IPS DF 4.7 (cell line): ENCODE results near the gene ADAM19.

Experiments
- DNase-seq: peaks from one replicate; pipeline ENCODE4 v3.0.0-alpha.2; 2013; ENCODE audit warnings: low spot score; ENCODE audit errors: extremely low read depth

ADAM19 gene, protein sequence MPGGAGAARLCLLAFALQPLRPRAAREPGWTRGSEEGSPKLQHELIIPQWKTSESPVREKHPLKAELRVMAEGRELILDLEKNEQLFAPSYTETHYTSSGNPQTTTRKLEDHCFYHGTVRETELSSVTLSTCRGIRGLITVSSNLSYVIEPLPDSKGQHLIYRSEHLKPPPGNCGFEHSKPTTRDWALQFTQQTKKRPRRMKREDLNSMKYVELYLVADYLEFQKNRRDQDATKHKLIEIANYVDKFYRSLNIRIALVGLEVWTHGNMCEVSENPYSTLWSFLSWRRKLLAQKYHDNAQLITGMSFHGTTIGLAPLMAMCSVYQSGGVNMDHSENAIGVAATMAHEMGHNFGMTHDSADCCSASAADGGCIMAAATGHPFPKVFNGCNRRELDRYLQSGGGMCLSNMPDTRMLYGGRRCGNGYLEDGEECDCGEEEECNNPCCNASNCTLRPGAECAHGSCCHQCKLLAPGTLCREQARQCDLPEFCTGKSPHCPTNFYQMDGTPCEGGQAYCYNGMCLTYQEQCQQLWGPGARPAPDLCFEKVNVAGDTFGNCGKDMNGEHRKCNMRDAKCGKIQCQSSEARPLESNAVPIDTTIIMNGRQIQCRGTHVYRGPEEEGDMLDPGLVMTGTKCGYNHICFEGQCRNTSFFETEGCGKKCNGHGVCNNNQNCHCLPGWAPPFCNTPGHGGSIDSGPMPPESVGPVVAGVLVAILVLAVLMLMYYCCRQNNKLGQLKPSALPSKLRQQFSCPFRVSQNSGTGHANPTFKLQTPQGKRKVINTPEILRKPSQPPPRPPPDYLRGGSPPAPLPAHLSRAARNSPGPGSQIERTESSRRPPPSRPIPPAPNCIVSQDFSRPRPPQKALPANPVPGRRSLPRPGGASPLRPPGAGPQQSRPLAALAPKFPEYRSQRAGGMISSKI

DNA sequence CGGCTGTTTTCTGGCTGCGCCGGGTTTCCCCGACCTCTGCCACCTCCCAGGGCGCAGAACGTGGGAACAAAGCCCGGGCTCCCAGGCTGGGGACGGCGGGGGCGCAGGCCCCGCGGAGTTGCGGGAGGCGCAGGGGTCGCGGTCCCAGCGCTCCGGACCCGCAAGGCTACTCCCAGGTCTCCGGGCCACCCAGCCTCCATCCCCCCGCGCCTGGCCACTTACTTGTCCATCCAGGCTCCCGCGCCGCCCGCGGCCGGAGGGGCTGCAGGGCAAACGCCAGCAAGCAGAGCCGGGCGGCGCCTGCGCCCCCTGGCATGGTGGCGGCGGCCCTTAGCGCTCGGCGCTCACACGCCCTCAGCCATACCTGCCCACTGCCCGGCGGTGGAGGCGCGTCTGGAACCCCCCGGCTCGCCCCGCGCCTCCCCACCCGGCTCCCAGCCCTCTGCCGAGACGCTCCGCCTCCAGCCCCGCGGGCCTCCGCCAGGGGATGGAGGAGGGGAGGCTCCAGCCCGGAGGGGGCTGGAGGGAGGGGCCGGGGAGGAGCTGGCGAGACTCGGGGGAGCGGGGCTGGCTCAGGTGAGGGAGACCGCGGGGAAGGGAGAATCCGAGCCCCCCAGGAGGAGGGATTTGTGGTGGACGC, at the start of gene ADAM19:
TSS of gene ADAM19 (minus strand) at position 395 of the 640 bp plus-strand sequence. CDS start at position 316, 79 bp downstream.
- no peak for DNase-seq

DNA sequence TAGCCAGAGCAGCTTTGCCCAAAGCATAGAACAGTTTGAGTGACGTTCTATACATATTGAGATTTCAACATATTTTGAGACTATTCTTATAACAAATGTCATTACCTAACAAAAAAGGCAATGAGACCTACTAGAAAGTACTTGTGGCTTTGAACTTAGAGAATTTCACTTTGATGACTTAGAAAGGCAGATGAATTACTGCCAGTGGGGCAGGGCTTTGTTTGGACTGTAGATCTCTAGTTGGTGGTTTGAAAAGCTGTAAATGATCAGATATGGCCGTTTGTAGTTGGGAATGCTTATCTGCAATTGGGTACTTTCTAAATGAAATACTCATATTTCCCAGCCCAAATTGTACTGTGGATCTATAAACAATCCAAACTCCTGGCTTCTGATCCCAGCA, 48.6 kb upstream of the ADAM19 start:
- DNase-seq: no peak

DNA sequence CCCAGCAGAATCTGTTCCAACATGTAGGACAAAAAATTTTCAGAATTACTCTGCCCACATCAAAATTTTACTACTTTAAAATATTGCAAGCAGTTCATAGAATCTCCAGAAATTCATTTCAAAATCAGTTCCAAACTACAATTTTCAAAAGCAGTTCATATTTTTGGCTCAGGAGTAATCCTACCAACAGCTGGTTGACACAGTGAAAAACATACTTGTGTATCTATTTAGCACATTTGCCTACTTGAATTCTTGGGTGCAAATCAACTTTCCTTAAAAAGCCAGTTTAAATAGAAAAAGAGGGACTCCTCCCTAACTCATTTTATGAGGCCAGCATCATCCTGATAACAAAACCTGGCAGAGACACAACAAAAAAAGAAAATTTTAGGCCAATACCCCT, 45.2 kb upstream of the ADAM19 start:
- no peak for DNase-seq

DNA sequence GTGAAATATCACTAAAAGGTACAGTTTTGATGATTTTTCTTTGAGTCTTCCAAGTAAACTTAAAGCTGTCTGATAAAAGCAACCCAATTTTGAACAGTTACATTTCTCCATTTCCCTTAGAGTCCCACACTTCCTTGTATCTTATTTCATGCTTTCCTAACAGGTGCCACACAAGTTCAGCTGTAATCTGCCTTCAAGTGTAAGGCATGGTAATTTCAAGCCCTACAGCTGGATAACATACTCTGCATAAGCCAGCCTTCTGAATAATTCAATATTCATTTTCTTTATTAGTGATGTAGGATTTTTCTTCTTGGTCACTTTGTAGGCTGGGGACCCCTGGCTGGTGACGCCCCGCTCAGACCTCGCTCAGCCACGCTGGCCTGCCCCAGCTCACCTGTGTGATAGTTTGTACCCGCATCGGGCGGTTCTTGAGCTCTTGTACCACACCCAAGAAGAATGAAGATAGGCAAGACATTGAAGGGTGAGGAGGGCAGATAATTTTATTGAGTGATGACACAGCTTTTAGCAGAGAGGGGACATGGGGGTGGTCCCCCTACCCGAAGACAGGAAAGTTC, 42.7 kb upstream of the ADAM19 start:
- DNase-seq: no peak

DNA sequence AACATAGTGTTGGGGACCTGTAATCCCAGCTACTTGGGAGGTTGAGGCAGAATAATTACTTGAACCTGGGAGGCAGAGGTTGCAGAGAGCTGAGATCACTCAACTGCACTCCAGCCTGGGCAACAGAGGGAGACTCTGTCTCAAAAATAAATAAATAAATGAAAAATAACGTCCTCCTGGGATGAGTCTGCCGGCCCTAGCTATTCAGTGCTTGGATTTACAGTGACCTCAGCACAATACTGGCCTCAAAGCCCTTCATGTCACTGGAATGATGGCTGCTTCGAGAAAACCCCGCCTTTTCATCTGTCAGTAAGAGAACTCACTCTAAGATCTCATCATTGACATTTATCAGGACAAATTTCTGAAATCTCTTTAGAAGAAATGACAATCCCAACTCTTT, 41.2 kb upstream of the ADAM19 start:
- no peak for DNase-seq

DNA sequence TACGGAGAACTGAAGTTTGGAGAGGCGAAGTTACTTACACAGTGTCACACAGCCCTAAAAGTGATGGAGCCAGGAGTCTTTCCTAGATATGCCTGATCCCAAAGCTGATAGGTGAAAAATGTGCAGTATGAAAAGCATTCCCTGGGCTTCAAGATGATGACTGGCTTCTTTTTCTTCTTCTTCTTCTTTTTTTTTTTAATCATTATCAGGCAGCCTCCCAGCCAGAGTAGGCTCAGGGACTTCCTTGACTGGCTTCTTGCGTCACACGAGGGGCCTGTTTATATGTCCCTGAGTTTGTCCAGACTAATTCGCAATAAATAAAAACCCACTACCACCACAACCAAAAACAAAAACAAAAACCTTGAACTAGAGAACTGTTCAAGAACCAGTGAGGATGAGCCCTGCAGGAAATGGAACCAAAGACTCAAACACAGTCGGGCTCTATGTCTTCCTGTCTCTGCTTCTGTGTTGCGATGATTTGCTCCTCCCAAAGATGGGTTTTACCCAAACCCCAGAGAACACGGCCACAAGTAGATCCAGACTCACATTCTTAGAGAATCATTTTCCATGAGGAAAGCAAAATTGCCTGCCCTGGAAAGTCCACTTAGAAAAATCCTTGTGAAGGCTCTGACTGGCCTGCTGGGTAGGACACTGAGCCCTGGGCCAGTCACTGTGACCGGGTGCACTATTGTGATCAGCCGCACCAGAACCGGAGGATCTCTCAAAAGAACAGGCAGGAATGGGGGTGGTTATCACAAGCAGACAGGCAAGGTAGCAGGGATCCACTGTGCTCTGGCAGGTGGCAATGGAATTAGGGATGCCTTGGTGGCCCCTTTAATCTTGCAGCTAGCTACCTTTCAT, 38.0 kb upstream of the ADAM19 start:
- no peak for DNase-seq

DNA sequence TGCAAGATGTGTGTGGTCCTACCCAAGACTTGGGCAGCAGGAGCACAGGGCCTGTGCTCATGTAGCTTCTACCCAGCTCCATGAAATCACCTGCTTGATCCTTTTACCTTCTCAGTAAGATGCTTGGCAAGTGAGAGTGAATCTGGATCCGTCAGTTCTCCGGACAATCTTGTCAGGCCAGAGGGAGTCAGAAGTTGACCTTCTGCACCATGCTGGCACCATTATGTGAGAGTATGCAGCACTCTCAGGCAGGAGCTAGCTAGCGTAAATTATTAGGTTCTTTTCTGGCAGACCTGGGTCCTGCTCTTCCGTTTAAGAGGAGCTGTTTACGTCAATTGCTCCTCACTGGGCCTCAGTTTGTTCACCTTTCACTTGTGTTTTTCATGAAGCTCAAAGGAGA, 37.0 kb upstream of the ADAM19 start:
- no peak for DNase-seq

DNA sequence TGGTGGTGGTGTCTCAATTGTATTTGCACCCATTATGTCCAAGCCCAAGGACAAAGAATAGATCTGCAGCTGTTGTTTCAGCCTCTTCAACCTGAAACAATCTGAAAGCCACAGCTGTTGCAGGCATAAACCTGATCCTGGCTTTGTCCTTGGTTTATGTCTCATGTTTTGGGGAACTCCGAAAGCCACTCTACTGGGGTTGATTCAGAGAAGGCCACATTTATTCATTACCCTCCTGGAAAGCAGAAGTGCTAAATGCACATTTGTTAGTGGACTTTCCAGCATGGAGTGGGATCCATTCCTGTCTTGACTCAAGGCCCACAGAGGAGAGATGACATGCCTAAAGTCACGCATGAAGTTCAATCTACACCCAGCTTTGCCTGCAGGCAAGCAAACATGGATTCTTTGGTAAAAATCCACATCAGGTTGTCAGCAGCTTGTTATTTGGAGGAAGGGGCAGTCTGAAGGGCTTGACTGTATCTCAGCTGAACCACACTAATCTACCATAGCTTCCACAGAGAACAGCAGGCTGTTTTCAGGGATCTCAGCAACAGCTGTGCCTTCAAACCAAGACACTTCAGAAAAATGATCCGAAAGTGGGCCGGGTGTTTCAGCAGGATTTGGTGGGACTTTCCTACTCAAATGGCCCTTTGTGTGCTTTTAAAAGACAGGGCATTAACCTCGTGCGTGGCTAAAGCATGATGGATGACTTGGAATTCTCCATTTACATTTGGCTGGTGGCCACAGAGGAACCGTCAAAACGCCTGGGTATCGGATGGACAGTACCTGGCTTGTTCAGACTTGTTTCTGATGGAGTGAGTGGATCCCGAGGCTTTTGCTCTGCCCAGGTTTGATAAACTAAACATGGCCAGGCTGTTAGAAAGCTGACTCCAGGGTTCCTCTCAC, 36.2 kb upstream of the ADAM19 start:
- no peak for DNase-seq

DNA sequence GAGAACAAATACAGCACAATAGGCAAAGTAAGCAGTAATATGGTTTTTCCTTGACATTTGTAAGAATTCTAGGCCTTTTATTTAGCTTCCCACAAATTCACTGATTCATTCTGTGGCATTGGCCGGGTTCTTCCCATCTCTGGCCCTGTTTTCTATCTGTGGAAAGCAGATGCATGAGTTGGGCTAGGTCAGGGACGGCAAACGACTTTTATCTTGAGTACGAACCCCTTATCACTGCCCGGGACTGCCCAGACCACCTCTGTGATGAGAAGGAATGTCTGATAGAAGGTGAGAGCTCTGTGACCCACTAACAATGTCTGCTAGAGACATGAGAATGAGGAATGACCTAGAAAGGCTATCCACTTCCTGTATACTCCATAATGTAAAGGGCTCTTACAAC, 35.4 kb upstream of the ADAM19 start:
- no peak for DNase-seq

DNA sequence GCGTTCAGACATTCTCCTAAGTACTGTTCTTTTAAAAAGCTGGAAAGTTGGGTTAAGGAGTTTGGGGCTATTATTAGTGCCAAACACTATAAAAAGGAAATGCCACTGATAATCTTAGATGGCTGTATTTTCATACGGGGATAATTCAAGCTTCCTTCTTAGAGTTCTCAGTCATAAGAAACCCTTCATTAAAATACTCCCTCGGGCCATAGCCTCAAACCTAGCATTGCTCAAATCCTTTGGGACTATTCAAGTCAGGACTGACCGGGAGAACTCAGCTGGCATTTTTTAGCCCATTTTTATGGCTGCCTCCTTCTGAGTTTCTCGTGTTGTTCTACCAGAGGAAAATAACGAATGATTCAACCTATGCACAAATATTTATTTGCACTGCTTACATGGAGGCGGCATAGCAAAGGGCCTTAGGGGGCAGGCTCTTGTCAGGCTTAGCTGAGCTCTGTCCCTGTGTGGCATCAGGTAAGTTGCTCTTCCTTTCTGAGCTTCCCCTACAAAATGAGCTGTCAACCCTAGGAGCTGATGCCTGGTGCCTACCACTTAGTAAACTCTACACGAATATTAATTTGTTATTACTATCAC, 33.5 kb upstream of the ADAM19 start:
- DNase-seq: no peak

DNA sequence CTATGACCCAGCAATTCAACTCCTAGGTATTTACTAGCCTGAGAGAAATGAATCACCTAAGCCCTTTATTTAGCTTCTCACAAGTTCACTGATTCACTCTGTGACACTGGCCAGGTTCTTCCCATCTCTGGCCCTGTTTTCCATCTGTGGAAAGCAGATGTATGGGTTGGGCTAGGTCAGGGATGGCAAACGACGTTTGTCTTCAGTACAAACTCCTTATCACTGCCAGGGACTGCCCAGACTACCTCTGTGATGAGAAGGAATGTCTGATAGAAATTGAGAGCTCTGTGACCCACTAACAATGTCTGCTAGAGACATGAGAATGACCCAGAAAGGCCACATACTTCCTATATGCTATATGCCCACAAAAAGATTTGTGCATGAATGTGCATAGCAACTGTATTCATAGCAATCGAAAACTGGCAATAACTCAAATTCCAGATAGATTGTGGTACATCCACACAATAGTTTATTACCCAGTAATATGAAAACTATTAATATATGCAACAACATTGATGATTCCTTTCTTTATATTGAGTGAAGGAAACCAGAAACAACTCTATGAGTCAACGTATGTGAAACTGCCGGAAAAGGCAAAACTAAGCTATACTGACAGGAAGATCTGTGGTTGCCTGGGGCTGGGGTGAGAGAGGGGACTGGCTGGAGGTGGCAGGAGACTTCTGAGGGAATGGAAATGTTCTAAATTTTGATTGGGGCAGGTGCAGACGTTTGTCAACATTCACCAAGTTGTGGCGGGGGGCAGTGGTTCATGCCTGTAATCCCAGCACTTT, 32.0 kb upstream of the ADAM19 start:
- no peak for DNase-seq

DNA sequence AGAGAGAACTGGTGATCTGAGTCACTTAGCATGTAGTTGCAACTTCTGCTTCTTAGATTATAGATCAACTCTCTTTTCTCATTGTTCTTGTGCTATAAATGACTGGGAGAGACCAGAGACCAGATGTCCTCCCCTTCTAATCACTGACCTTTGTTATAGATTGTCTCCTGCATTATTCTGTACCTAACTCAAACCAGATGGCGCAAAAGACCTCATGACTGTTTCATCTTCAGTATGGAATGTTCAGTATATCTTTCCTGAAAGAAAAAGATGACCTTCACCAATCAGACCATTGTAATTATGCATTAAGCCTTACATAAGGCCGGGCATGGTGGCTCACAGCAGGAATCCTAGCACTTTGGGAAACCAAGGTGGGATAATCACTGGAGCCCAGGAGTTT, 30.5 kb upstream of the ADAM19 start:
- DNase-seq: no peak

DNA sequence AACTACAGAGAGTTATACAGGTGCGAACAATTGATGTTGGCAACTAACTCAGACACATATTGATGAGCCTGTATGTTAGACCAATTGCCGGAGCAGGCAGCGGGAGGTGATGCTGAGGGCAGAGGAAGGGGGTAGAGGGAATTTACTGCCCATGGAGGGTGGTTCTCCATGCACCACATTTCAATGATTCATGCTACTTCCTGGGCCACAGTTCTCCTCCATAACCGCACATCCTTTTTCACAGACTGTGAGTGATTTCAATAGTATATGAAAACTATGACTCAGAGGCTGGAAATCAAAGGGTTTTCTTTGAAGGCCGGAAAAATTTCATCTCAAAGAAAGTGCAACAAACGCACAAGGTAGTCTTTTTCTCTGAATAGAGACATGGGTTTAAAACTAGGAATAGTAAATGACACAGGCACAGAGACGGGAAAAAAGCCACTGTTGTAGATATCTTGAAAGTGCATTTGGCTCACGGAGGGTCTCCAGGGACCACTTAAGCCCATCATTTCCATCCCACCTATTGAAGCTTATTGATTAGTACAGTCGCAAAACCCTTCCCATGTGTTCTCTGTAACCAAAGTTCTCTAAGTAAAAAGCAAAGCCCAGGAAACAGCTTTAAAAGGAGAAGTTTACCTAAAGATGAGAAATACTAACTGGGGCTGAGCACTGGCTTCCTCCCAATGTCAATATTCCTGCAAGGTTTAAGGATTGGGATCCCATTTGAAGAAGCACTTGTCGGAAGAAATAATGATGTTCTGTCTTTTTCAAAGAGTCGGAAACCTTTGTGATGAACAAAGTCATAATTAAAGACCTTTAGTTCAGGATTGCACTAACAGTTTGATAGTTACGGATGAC, 28.0 kb upstream of the ADAM19 start:
- no peak for DNase-seq

DNA sequence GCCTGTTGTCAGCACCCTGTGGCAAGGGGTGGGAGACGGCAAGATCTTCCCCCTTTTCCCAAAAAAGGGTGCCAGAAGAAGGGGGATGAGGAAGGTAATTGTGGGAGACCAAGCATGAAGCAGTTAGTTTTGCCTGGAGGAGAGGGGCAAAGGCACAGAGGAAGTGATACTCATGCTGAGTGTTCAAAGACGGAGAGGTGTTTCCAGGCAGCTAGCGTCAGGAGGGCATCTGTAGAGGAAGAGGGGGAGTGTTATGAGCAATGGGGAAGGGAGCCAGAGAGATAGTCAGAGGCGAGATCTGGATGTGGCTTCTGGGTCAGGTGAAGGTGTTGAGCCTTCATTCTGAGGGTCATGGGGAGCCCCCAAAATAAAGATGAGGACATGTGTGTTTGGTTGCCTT, 26.9 kb upstream of the ADAM19 start:
- no peak for DNase-seq

DNA sequence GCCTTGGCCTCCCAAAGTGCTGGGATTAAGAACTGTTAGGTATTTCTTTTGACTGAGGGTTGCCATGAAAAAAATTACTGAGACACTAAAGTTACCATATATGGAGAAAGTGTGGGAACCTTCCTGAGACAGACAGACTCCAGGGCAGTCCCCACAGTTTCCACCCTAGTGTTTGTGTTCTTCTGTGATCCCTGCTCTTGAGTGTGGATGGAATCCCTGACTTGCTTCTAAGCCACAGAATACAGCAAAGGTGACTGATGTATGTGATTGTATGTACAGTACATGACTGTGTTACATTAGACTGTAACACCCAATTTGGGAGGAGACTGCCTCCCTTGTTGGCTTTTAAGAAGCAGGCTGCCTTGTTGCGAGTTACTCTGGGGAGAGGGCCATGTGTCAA, 24.7 kb upstream of the ADAM19 start:
- no peak for DNase-seq

DNA sequence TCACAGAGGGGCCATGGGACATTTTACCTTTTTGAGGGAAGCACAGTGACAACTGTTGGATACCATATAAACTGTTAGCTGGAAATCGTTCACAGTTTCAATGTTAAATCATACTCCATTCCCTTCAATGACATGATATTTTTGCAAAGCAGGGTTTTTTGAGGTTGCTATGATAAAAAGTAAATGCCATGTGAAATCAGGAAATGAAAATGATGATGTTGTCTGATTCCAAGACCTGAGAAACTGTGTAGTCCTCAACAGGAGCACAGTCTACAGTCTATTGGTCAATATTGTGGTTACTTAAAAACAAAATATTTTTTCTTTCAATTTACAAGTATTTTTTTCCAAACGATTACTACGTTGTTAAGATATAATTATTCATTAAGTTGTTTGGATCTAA, 24.0 kb upstream of the ADAM19 start:
- no peak for DNase-seq

DNA sequence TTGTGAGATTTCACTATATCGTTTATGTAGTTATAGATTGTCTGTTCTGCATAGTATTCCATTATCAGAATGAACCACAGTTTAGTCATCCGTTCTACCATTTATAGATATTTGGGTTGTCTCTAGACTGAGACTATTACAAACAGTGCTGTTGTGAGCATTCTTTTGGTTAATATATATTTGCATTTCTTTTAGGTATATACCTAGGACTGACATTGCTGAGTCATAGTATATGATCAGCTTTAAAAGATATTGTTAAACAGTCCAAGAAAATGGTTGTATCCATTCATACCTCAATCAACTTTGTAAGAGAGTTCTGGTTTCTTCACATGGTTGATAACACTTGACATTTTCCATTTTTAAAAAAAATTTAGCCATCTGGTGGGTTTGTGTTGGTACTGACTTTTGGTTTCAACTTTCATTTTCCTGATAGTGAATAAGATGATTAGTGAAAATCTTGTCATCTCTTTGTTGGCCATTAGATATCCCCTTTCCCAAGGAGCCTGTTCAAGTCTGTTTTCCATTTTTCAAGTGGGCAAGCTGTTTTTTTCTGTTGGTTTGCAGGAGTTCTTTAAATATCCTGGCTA, 22.9 kb upstream of the ADAM19 start:
- no peak for DNase-seq
